Measurements from ENCODE around the gene CUEDC1.

- TF ChIP-seq CTCF (IDR thresholded peaks at IDR 0.05; ENCODE audit: low read depth, low read length) = peak; percentile 93
- no peak for TF ChIP-seq EZH2phosphoT487 (IDR thresholded peaks at IDR 0.05; ENCODE audit: low read depth)
These were observed 62.9 kb downstream of the CUEDC1 start for GRCh38 chr17:57892146-57892819.

All from OCI-LY3 (cell line).